Lower leg skin (tissue), 4 donors: Measurements from ENCODE around the gene MRAS. TPM values are rescaled to one million over a fixed set of nuclear protein-coding genes. Genes with fewer than 3 reads are reported as not detected.

Experiments used
- DNase-seq, 2 donors: peaks; one replicate each; pipeline ENCODE4 v3.0.0-alpha.2; 2019; ENCODE audit warnings: low spot score in 2 of 2
- H3K4me3 ChIP-seq: fragments of 200-600 bp; sonication (generic); 2 replicates; pipeline ENCODE4 v1.5.1; 2017; ENCODE audit warnings: mild to moderate bottlenecking, low read depth; ENCODE audit not compliant: poor library complexity, severe bottlenecking
- CTCF ChIP-seq, 3 donors: fragments of 450-650 bp; IDR thresholded peaks; one replicate each; pipeline ENCODE4 v1.5.1; 2016; ENCODE audit warnings: antibody characterized with exemption in 3 of 3, mild to moderate bottlenecking in 3 of 3, moderate library complexity in 2 of 3
- POLR2A ChIP-seq, 2 donors: fragments of 450-650 bp; IDR thresholded peaks; one replicate each; pipeline ENCODE4 v1.6.1; 2016 to 2017; ENCODE audit warnings: antibody characterized with exemption in 2 of 2, mild to moderate bottlenecking in 1 of 2, moderate library complexity in 1 of 2
- WGBS, 2 donors: methylation state at CpG; one replicate each; pipeline ENCODE4 v1.1.5; 2018; 5-methylcytosine and 5-hydroxymethylcytosine counted together
- intact Hi-C: fragments of 100-400 bp; cut with DNase I; formaldehyde crosslinking; loops from one replicate; pipeline ENCODE4 v1.15.0; 2023; ENCODE audit warnings: low total_unique reads
- total RNA-seq, 4 donors: library from RNA; depleted of rRNA; stranded (reverse); fragments of >200 nt; gene quantifications; one replicate each; pipeline ENCODE4 v1.1.0, GENCODE V29; 2016

Gene MRAS
- total RNA-seq, 4 donors from 2014 or later = 6.3 to 22.2 (median 10.3) TPM

DNA sequence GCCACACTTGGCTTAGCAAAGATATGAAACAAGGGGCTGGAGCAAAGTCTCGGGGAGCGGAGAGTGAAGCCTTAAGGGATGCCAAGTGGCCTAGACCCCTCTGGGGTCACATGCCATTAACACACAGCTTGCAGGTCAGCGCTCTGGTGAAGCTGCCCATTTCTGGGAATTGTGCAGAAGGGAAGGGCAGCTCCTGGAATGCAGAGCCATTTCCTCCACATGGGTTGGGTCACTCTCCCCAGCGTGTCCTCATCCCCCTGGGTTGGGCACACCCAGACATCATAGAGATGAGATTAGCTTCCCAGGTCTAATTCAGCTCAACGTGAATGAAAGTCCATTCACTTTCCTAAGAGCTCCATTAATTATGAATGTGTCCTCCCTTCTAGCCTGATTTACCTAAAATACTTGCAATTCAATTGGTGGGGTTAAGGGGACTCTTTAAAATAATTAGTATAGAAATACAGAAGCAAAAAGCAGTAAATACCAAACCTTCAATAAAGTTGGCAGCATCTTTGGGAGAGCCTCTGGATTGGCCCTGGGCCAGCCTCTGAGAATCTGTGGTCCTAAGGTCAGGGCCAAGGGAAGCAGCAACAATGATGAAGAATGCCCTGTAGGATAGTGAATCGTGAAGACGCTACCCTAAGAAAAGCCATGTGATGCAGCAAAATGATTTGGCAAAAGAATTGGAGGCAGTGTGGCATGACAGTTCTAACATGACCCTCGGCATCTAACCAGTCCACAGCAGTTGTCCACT, 17.8 kb downstream of the MRAS start:
- no peak for TF ChIP-seq POLR2A (IDR thresholded peaks at IDR 0.05)
- TF ChIP-seq CTCF (IDR thresholded peaks at IDR 0.05) = no peak
- DNase-seq = no peak
- H3K4me3 ChIP-seq = no peak overlapping the region
- 65 to 85% methylated on average over 8 of the region's 8 CpGs for WGBS, 2 donors
- intact Hi-C loops = no loop called here

DNA sequence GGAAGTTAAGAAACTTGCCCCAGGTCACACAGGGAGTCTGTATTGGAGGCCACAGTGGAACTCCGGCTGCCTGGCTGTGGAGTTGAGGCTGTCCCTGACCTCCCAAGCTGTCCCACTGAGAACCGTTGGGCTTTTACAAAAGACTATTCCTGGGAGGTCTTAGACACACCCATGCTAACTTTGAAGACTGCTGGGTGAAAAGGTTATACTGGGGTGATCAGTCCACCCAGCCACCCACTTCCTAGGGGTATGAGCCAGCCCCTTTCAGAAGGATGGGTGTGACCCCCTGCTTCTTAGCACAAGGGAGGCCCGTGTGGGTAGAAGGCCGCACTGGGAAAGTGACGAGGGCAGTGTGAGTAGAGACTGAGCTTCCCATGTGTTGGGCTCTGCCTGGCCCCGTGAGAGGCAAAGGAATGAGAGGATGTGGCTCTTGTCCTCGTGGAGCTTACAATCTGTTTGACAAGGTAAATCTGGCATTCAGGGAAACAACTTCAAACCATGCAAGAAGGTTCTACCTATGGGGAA, 19.0 kb downstream of the MRAS start:
- no peak for TF ChIP-seq POLR2A (IDR thresholded peaks at IDR 0.05)
- no peak for TF ChIP-seq CTCF (IDR thresholded peaks at IDR 0.05)
- DNase-seq = no peak
- WGBS, 2 donors = 73 to 80% methylated on average over 7 of the region's 7 CpGs
- intact Hi-C loops = no loop called here
- no peak overlapping the region for H3K4me3 ChIP-seq

- no peak for TF ChIP-seq CTCF (IDR thresholded peaks at IDR 0.05)
- TF ChIP-seq POLR2A (IDR thresholded peaks at IDR 0.05) = no peak
- H3K4me3 ChIP-seq = no peak overlapping the region
- intact Hi-C loops = no loop called here
- peak in 1 of 2 donors; percentile 89 for DNase-seq
- 18 to 22% methylated on average over 5 of the region's 5 CpGs for WGBS, 2 donors
These were observed 19.5 kb downstream of the MRAS start for GRCh38 chr3:138367911-138368310.

DNA sequence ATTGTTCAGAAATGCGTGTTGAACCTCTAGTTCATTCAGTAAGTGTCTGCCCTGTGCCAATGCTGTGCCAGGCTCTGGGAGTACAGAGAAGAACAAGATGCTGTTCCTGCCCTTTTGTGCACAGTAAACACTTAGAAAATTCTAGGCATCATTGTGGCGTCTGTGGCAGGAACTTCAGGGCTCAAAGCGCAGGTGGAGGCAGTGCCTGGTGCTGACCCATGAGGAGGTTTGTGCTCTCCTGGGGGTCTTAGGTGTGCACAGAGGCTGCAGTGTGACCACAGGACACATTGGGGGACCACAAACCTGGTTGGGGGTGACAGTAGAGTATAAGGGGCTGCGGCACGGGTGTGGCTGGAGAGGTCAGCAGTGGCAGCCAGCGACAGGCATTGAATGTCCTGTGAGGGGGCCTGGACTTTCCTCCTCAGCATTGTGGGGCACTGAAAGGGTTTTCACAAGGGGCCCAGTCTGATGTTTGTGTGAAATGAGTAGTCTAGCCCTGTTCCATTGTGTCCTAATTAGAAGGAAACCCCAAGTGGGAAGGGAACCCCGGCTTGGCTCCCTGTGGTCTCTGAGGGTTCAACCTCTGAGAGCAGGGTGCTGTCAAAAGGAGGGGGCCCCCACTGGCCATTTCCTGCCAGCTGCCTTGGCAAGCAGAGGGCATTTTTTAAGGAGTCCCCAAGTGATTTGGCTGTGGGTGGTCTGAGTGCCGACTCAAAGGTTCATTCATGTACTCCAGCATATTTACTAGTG, 20.9 kb downstream of the MRAS start:
- no peak for TF ChIP-seq POLR2A (IDR thresholded peaks at IDR 0.05)
- TF ChIP-seq CTCF (IDR thresholded peaks at IDR 0.05) = no peak
- no peak for DNase-seq
- no peak overlapping the region for H3K4me3 ChIP-seq
- 80% methylated on average over 8 of the region's 8 CpGs for WGBS, 2 donors
- intact Hi-C loops = no loop called here

- DNase-seq = no peak
- intact Hi-C loops = no loop called here
- TF ChIP-seq CTCF (IDR thresholded peaks at IDR 0.05) (no peak), POLR2A (IDR thresholded peaks at IDR 0.05) (no peak)
- no peak overlapping the region for H3K4me3 ChIP-seq
- WGBS, 2 donors = 83 to 91% methylated on average over 8 of the region's 8 CpGs
These were observed 21.9 kb downstream of the MRAS start for GRCh38 chr3:138370321-138370720.
